ENCODE measurements around the gene CCDC78. TPM values are rescaled to one million over a fixed set of nuclear protein-coding genes. Genes with fewer than 3 reads are reported as not detected.

Gene CCDC78
- total and polyA plus RNA-seq, 3 donors from 2014 or later: 3.2 to 6.1 (median 5.7) TPM

DNA sequence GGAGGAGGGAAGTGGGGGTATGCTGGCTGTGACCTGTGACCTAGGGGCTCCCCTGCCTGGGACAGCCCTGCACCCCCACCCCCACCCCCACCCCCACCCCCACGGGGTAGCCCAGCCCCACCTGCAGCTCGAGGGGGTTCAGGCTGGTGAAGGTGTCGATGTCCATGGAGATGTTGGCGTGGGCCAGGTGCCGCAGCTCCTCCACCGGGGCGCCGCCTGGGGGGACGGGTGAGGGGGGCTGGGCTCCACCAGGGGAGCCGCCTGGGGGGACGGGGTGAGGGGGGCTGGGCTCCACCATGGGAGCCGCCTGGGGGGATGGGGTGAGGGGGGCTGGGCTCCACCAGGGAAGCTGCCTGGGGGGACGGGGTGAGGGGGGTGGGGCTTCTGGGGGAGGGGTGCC, 44.2 kb upstream of the CCDC78 start:
- Histone ChIP-seq H3K27ac (no peak overlapping the region), H3K27me3 (no peaks in the 10 kb centered on the region), H3K4me3 (no peak overlapping the region), H3K4me1 (no peaks in the 10 kb centered on the region), H3K9me3 (no peaks in the 10 kb centered on the region), H3K36me3 (ENCODE audit: low read depth, missing control alignments) (no peaks in the 10 kb centered on the region)
- intact Hi-C loops (cut with DNase I; ENCODE audit: low total_unique reads): no loop called here
- WGBS, 2 donors: 79% methylated on average over 8 of the region's 13 CpGs; no CpG with 5 or more reads in 1 of the 2 donors
- TF ChIP-seq, protein P1, sequence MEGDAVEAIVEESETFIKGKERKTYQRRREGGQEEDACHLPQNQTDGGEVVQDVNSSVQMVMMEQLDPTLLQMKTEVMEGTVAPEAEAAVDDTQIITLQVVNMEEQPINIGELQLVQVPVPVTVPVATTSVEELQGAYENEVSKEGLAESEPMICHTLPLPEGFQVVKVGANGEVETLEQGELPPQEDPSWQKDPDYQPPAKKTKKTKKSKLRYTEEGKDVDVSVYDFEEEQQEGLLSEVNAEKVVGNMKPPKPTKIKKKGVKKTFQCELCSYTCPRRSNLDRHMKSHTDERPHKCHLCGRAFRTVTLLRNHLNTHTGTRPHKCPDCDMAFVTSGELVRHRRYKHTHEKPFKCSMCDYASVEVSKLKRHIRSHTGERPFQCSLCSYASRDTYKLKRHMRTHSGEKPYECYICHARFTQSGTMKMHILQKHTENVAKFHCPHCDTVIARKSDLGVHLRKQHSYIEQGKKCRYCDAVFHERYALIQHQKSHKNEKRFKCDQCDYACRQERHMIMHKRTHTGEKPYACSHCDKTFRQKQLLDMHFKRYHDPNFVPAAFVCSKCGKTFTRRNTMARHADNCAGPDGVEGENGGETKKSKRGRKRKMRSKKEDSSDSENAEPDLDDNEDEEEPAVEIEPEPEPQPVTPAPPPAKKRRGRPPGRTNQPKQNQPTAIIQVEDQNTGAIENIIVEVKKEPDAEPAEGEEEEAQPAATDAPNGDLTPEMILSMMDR (IDR thresholded peaks at IDR 0.05): no peak
- TF ChIP-seq POLR2A (IDR thresholded peaks at IDR 0.05): no peak
- DNase-seq: no peak

DNA sequence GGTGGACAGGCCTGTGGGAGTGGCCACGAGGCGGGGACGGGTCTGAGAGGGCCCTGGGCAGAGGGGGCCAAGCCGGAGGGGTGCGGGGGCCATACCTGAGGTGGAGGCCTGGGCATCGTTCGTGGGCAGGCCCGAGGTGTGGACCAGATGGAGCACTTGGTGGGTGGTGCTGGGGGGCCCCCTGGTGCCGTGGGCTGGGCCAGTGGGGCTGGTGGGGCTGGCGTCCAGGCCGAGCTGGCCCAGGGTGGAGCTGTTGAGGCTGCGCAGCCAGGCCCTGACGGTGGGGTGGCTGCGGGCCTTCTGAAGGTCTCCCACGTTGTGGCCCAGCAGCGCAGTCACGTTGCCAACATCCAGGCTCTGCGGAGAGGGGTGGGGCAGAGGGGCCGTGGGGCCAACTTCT, 43.7 kb upstream of the CCDC78 start:
- no peak for TF ChIP-seq POLR2A (IDR thresholded peaks at IDR 0.05)
- no peaks in the 10 kb centered on the region for H3K27me3 ChIP-seq
- no peak for DNase-seq
- H3K9me3 ChIP-seq: no peaks in the 10 kb centered on the region
- 77 to 81% methylated on average over 14 to 17 of the region's 19 CpGs for WGBS, 2 donors
- H3K4me3 ChIP-seq: no peak overlapping the region
- H3K4me1 ChIP-seq: no peaks in the 10 kb centered on the region
- no peaks in the 10 kb centered on the region for H3K36me3 ChIP-seq (ENCODE audit: low read depth, missing control alignments)
- intact Hi-C loops (cut with DNase I; ENCODE audit: low total_unique reads): no loop called here
- no peak overlapping the region for H3K27ac ChIP-seq

DNA sequence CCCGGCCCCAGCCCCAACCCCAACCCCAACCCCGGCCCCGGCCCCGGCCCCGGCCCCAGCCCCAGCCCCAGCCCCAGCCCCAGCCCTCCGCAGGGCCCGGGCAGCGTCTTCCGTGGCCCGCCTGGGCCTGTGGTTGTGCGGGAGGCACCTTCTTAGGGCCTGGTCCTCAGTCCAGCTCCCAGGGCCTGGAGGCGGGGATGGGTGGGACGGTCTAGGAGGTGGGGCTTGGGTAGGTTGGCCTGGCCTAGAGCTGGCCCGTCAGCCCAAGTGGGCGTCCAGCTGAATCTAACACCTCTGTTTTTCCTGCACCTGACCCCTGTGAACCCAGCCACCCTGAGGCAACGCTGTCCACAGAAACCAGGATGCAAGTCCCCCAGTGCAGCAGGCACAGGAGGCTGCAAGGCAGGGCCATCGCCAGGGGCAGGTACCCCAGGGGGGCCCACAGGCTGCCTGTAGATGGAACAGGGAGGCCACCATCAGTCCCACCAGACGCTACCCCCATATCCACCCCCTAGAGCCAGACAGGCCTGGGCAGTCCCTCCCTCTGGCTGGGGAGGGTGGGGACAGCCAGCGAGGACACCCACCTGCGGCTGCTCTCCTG, 43.0 kb upstream of the CCDC78 start:
- Histone ChIP-seq H3K27me3 (no peaks in the 10 kb centered on the region), H3K4me3 (no peak overlapping the region), H3K9me3 (no peaks in the 10 kb centered on the region), H3K27ac (no peak overlapping the region), H3K36me3 (ENCODE audit: low read depth, missing control alignments) (no peaks in the 10 kb centered on the region), H3K4me1 (no peaks in the 10 kb centered on the region)
- 86 to 89% methylated on average over 6 to 19 of the region's 20 CpGs for WGBS, 2 donors
- TF ChIP-seq, protein P1 (IDR thresholded peaks at IDR 0.05): no peak
- no peak for TF ChIP-seq POLR2A (IDR thresholded peaks at IDR 0.05)
- DNase-seq: no peak
- intact Hi-C loops (cut with DNase I; ENCODE audit: low total_unique reads): no loop called here

DNA sequence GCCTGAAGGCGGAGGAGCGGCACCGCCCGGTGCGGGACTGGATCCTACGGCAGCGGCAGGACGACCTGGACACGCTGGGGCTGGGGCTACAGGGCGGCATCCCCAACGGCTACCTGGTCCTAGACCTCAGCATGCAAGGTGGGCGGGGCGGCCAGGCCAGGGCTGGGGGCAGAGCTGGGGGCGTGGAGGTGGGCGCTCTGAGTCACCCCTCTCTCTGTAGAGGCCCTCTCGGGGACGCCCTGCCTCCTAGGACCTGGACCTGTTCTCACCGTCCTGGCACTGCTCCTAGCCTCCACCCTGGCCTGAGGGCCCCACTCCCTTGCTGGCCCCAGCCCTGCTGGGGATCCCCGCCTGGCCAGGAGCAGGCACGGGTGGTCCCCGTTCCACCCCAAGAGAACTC, 42.2 kb upstream of the CCDC78 start:
- intact Hi-C loops (cut with DNase I; ENCODE audit: low total_unique reads): no loop called here
- no peaks in the 10 kb centered on the region for H3K4me1 ChIP-seq
- H3K27ac ChIP-seq: no peak overlapping the region
- no peaks in the 10 kb centered on the region for H3K9me3 ChIP-seq
- no peaks in the 10 kb centered on the region for H3K36me3 ChIP-seq (ENCODE audit: low read depth, missing control alignments)
- 84 to 87% methylated on average over 15 to 21 of the region's 21 CpGs for WGBS, 2 donors
- no peak for TF ChIP-seq POLR2A (IDR thresholded peaks at IDR 0.05)
- TF ChIP-seq, protein P1 (IDR thresholded peaks at IDR 0.05): no peak
- H3K27me3 ChIP-seq: no peaks in the 10 kb centered on the region
- DNase-seq: no peak
- no peak overlapping the region for H3K4me3 ChIP-seq

DNA sequence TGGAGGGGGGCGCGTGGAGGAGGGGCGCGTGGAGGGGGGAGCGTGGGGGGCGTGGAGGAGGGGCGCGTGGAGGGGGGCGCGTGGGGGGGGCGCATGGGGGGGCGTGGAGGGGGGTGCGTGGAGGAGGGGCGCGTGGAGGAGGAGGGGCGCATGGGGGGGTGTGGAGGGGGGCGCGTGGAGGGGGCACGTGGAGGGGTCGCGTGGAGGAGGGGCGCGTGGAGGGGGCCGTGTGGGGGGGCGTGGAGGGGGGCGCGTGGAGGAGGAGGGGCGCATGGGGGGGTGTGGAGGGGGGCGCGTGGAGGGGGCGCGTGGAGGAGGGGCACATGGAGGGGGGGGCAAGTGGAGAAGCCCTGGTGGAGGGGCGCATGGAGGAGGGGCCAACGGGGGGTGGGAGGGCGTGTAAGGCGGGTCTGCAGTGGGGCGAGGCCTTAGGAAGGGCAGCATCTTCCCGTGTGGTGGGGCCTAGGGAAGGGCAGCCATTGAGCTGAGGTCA, 41.5 kb upstream of the CCDC78 start:
- H3K27me3 ChIP-seq: no peaks in the 10 kb centered on the region
- no peak overlapping the region for H3K4me3 ChIP-seq
- H3K36me3 ChIP-seq (ENCODE audit: low read depth, missing control alignments): no peaks in the 10 kb centered on the region
- H3K9me3 ChIP-seq: no peaks in the 10 kb centered on the region
- TF ChIP-seq, protein P1 (IDR thresholded peaks at IDR 0.05): no peak
- TF ChIP-seq POLR2A (IDR thresholded peaks at IDR 0.05): no peak
- 67 to 77% methylated on average over 8 to 27 of the region's 38 CpGs for WGBS, 2 donors
- H3K4me1 ChIP-seq: no peaks in the 10 kb centered on the region
- intact Hi-C loops (cut with DNase I; ENCODE audit: low total_unique reads): no loop called here
- no peak overlapping the region for H3K27ac ChIP-seq
- DNase-seq: no peak
